ENCODE measurements around the gene SYCE1L. TPM values are rescaled to one million over a fixed set of nuclear protein-coding genes. Genes with fewer than 3 reads are reported as not detected.
A peak's percentile ranks its signal among the peaks of the same experiment; 100 is the strongest.

SYCE1L gene
- total RNA-seq, 2 donors from 2014 or later: 3.8 to 4.0 TPM

- no peaks in the 10 kb centered on the region for H3K36me3 Mint-ChIP-seq (ENCODE audit: low read depth)
- ATAC-seq: no peak
- DNase-seq: no peak
- peak overlapping the region; percentile 85 for H3K4me3 Mint-ChIP-seq
- peaks cover 12% of the 10 kb centered on the region for H3K4me1 Mint-ChIP-seq
- H3K27ac Mint-ChIP-seq: peak overlapping the region; percentile 57
- no peaks in the 10 kb centered on the region for H3K27me3 Mint-ChIP-seq
- H3K9me3 ChIP-seq (ENCODE audit: control insufficient read depth, low read length, poor library complexity, severe bottlenecking): no peaks in the 10 kb centered on the region
These were observed 14.4 kb downstream of the SYCE1L start for GRCh38 chr16:77213542-77214106.

- no peaks in the 10 kb centered on the region for H3K27me3 Mint-ChIP-seq
- peaks cover 13% of the 10 kb centered on the region for H3K4me1 Mint-ChIP-seq
- DNase-seq: no peak
- no peak for ATAC-seq
- no peak overlapping the region for H3K27ac Mint-ChIP-seq
- H3K4me3 Mint-ChIP-seq: no peak overlapping the region
- H3K36me3 Mint-ChIP-seq (ENCODE audit: low read depth): no peaks in the 10 kb centered on the region
- H3K9me3 ChIP-seq (ENCODE audit: control insufficient read depth, low read length, poor library complexity, severe bottlenecking): no peaks in the 10 kb centered on the region
These were observed 15.4 kb downstream of the SYCE1L start for GRCh38 chr16:77214411-77215138.

- H3K9me3 ChIP-seq (ENCODE audit: control insufficient read depth, low read length, poor library complexity, severe bottlenecking): no peaks in the 10 kb centered on the region
- DNase-seq (no peak), ATAC-seq (no peak)
- H3K4me1 Mint-ChIP-seq: peaks cover 2% of the 10 kb centered on the region
- no peaks in the 10 kb centered on the region for H3K36me3 Mint-ChIP-seq (ENCODE audit: low read depth)
- no peaks in the 10 kb centered on the region for H3K27me3 Mint-ChIP-seq
- H3K4me3 Mint-ChIP-seq: peak overlapping the region; percentile 25
- H3K27ac Mint-ChIP-seq: no peak overlapping the region
These were observed 20.2 kb downstream of the SYCE1L start for GRCh38 chr16:77219437-77219836.

- no peaks in the 10 kb centered on the region for H3K36me3 Mint-ChIP-seq (ENCODE audit: low read depth)
- peaks cover 2% of the 10 kb centered on the region for H3K4me1 Mint-ChIP-seq
- no peak for DNase-seq
- H3K9me3 ChIP-seq (ENCODE audit: control insufficient read depth, low read length, poor library complexity, severe bottlenecking): no peaks in the 10 kb centered on the region
- H3K27ac Mint-ChIP-seq: no peak overlapping the region
- H3K27me3 Mint-ChIP-seq: peaks cover 8% of the 10 kb centered on the region
- no peak for ATAC-seq
- H3K4me3 Mint-ChIP-seq: no peak overlapping the region
These were observed 21.2 kb downstream of the SYCE1L start for GRCh38 chr16:77220427-77220826.

- Mint-ChIP-seq H3K27ac (no peak overlapping the region), H3K27me3 (peaks cover 12% of the 10 kb centered on the region), H3K36me3 (ENCODE audit: low read depth) (no peaks in the 10 kb centered on the region), H3K4me1 (peaks cover 2% of the 10 kb centered on the region), H3K4me3 (no peak overlapping the region)
- no peak for ATAC-seq
- H3K9me3 ChIP-seq (ENCODE audit: control insufficient read depth, low read length, poor library complexity, severe bottlenecking): no peaks in the 10 kb centered on the region
- no peak for DNase-seq
These were observed 22.3 kb downstream of the SYCE1L start for GRCh38 chr16:77221482-77221881.

GRCh38 chr16:77223184-77223583 is 24.0 kb downstream of the SYCE1L start:
- H3K27me3 Mint-ChIP-seq: peaks cover 20% of the 10 kb centered on the region
- H3K4me1 Mint-ChIP-seq: peaks cover 2% of the 10 kb centered on the region
- H3K27ac Mint-ChIP-seq: no peak overlapping the region
- no peak overlapping the region for H3K4me3 Mint-ChIP-seq
- no peaks in the 10 kb centered on the region for H3K9me3 ChIP-seq (ENCODE audit: control insufficient read depth, low read length, poor library complexity, severe bottlenecking)
- DNase-seq: no peak
- ATAC-seq: no peak
- H3K36me3 Mint-ChIP-seq (ENCODE audit: low read depth): no peaks in the 10 kb centered on the region

GRCh38 chr16:77225182-77225581 is 26.0 kb downstream of the SYCE1L start:
- Mint-ChIP-seq H3K27me3 (peaks cover 29% of the 10 kb centered on the region), H3K4me3 (no peak overlapping the region), H3K4me1 (no peaks in the 10 kb centered on the region), H3K36me3 (ENCODE audit: low read depth) (peaks cover 2% of the 10 kb centered on the region), H3K27ac (no peak overlapping the region)
- DNase-seq (no peak), ATAC-seq (no peak)
- no peaks in the 10 kb centered on the region for H3K9me3 ChIP-seq (ENCODE audit: control insufficient read depth, low read length, poor library complexity, severe bottlenecking)

- H3K4me1 Mint-ChIP-seq: no peaks in the 10 kb centered on the region
These were observed 28.5 kb downstream of the SYCE1L start for GRCh38 chr16:77227745-77228144.

GRCh38 chr16:77231047-77231446 is 31.8 kb downstream of the SYCE1L start:
- Mint-ChIP-seq H3K27ac (no peak overlapping the region), H3K4me1 (no peaks in the 10 kb centered on the region), H3K4me3 (no peak overlapping the region), H3K36me3 (ENCODE audit: low read depth) (peaks cover 2% of the 10 kb centered on the region), H3K27me3 (peaks cover 48% of the 10 kb centered on the region)
- DNase-seq: no peak
- H3K9me3 ChIP-seq (ENCODE audit: control insufficient read depth, low read length, poor library complexity, severe bottlenecking): no peaks in the 10 kb centered on the region
- ATAC-seq: no peak

More at GRCh38 chr16:77227745-77228144, 28.5 kb downstream of the SYCE1L start:
- Mint-ChIP-seq H3K4me3 (no peak overlapping the region), H3K27me3 (peaks cover 41% of the 10 kb centered on the region), H3K27ac (no peak overlapping the region), H3K36me3 (ENCODE audit: low read depth) (peaks cover 2% of the 10 kb centered on the region)
- ATAC-seq: no peak
- no peaks in the 10 kb centered on the region for H3K9me3 ChIP-seq (ENCODE audit: control insufficient read depth, low read length, poor library complexity, severe bottlenecking)
- no peak for DNase-seq

- H3K36me3 Mint-ChIP-seq (ENCODE audit: low read depth): no peaks in the 10 kb centered on the region
- no peak for ATAC-seq
- H3K4me1 Mint-ChIP-seq: peaks cover 3% of the 10 kb centered on the region
- DNase-seq: no peak
- H3K27me3 Mint-ChIP-seq: peaks cover 48% of the 10 kb centered on the region
- no peaks in the 10 kb centered on the region for H3K9me3 ChIP-seq (ENCODE audit: control insufficient read depth, low read length, poor library complexity, severe bottlenecking)
- no peak overlapping the region for H3K27ac Mint-ChIP-seq
- no peak overlapping the region for H3K4me3 Mint-ChIP-seq
These were observed 34.8 kb downstream of the SYCE1L start for GRCh38 chr16:77233799-77234519.

GRCh38 chr16:77234611-77235010 is 35.4 kb downstream of the SYCE1L start:
- H3K9me3 ChIP-seq (ENCODE audit: control insufficient read depth, low read length, poor library complexity, severe bottlenecking): no peaks in the 10 kb centered on the region
- Mint-ChIP-seq H3K4me1 (peaks cover 3% of the 10 kb centered on the region), H3K4me3 (no peak overlapping the region), H3K27me3 (peaks cover 46% of the 10 kb centered on the region), H3K36me3 (ENCODE audit: low read depth) (no peaks in the 10 kb centered on the region), H3K27ac (no peak overlapping the region)
- no peak for DNase-seq
- ATAC-seq: no peak

GRCh38 chr16:77236063-77236511 is 36.9 kb downstream of the SYCE1L start:
- peak; percentile 72 to 85 (median 74) for DNase-seq
- peak; percentile 100 for ATAC-seq
- no peaks in the 10 kb centered on the region for H3K36me3 Mint-ChIP-seq (ENCODE audit: low read depth)
- H3K4me1 Mint-ChIP-seq: peaks cover 3% of the 10 kb centered on the region
- no peaks in the 10 kb centered on the region for H3K9me3 ChIP-seq (ENCODE audit: control insufficient read depth, low read length, poor library complexity, severe bottlenecking)
- H3K27ac Mint-ChIP-seq: no peak overlapping the region
- H3K27me3 Mint-ChIP-seq: peaks cover 40% of the 10 kb centered on the region
- H3K4me3 Mint-ChIP-seq: peak overlapping the region; percentile 69

- H3K27me3 Mint-ChIP-seq: peaks cover 37% of the 10 kb centered on the region
- H3K27ac Mint-ChIP-seq: no peak overlapping the region
- ATAC-seq (no peak), DNase-seq (no peak)
- H3K4me1 Mint-ChIP-seq: peaks cover 3% of the 10 kb centered on the region
- no peaks in the 10 kb centered on the region for H3K9me3 ChIP-seq (ENCODE audit: control insufficient read depth, low read length, poor library complexity, severe bottlenecking)
- H3K4me3 Mint-ChIP-seq: no peak overlapping the region
- H3K36me3 Mint-ChIP-seq (ENCODE audit: low read depth): no peaks in the 10 kb centered on the region
These were observed 39.4 kb downstream of the SYCE1L start for GRCh38 chr16:77238593-77238992.
